Stimulated activated CD4-positive, alpha-beta T cell treated with anti-CD3 and anti-CD28 coated beads, TNF-alpha, amount 100 ng/mL, for 48 hours (primary cell): Measurements from ENCODE around the gene NREP.
"Not testable (repeated sequence)": the region's sequence is repeated elsewhere in the genome, so short reads cannot be mapped to it uniquely, and the experiment has no call there.

Source experiments
- DNase-seq, 3 donors: peaks; one replicate each; pipeline ENCODE4 v3.0.0-alpha.2; 2020; ENCODE audit warnings: low read depth in 3 of 3

NREP gene

GRCh38 chr5:111739416-111739815 lies 17.6 kb downstream of the NREP start:
- no peak for DNase-seq

GRCh38 chr5:111738118-111738517 lies 18.9 kb downstream of the NREP start:
- DNase-seq: no peak

- no peak for DNase-seq
Measured at GRCh38 chr5:111737716-111738115, 19.3 kb downstream of the NREP start.

GRCh38 chr5:111735583-111736270 lies 21.3 kb downstream of the NREP start:
- peak; percentile 10 to 53 (median 21) for DNase-seq

- no peak for DNase-seq
Measured at GRCh38 chr5:111734597-111734996, 22.4 kb downstream of the NREP start.

- no peak for DNase-seq
Measured at GRCh38 chr5:111734013-111734412, 23.0 kb downstream of the NREP start.

- no peak for DNase-seq
Measured at GRCh38 chr5:111733571-111733970, 23.4 kb downstream of the NREP start.

- DNase-seq: no peak
Measured at GRCh38 chr5:111731638-111732037, 25.4 kb downstream of the NREP start.

- DNase-seq: no peak
Measured at GRCh38 chr5:111730659-111731382, 26.2 kb downstream of the NREP start.

GRCh38 chr5:111728941-111729340 lies 28.1 kb downstream of the NREP start:
- DNase-seq: no peak

- DNase-seq: no peak
Measured at GRCh38 chr5:111726986-111727385, 30.0 kb downstream of the NREP start.

GRCh38 chr5:111722140-111722539 lies 34.9 kb downstream of the NREP start:
- DNase-seq: no peak

- DNase-seq: no peak
Measured at GRCh38 chr5:111720333-111720890, 36.6 kb downstream of the NREP start.

- DNase-seq: no peak
Measured at GRCh38 chr5:111719773-111720172, 37.2 kb downstream of the NREP start.

GRCh38 chr5:111716789-111717188 lies 40.2 kb downstream of the NREP start:
- not testable (repeated sequence) for DNase-seq

- DNase-seq: no peak
Measured at GRCh38 chr5:111707630-111708164, 49.3 kb downstream of the NREP start.

GRCh38 chr5:111706345-111706744 lies 50.6 kb downstream of the NREP start:
- DNase-seq: no peak

GRCh38 chr5:111704452-111705085 lies 52.4 kb downstream of the NREP start:
- DNase-seq: no peak

- no peak for DNase-seq
Measured at GRCh38 chr5:111703662-111704061, 53.3 kb downstream of the NREP start.

GRCh38 chr5:111699976-111700375 lies 57.0 kb downstream of the NREP start:
- no peak for DNase-seq

- DNase-seq: no peak
Measured at GRCh38 chr5:111699324-111699723, 57.7 kb downstream of the NREP start.
